ENCODE data around the gene ACTMAP.
"Not testable (repeated sequence)": the region's sequence is repeated elsewhere in the genome, so short reads cannot be mapped to it uniquely, and the experiment has no call there.

ACTMAP gene, protein sequence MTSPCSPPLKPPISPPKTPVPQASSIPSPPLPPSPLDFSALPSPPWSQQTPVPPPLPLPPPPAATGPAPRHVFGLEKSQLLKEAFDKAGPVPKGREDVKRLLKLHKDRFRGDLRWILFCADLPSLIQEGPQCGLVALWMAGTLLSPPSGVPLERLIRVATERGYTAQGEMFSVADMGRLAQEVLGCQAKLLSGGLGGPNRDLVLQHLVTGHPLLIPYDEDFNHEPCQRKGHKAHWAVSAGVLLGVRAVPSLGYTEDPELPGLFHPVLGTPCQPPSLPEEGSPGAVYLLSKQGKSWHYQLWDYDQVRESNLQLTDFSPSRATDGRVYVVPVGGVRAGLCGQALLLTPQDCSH

DNA sequence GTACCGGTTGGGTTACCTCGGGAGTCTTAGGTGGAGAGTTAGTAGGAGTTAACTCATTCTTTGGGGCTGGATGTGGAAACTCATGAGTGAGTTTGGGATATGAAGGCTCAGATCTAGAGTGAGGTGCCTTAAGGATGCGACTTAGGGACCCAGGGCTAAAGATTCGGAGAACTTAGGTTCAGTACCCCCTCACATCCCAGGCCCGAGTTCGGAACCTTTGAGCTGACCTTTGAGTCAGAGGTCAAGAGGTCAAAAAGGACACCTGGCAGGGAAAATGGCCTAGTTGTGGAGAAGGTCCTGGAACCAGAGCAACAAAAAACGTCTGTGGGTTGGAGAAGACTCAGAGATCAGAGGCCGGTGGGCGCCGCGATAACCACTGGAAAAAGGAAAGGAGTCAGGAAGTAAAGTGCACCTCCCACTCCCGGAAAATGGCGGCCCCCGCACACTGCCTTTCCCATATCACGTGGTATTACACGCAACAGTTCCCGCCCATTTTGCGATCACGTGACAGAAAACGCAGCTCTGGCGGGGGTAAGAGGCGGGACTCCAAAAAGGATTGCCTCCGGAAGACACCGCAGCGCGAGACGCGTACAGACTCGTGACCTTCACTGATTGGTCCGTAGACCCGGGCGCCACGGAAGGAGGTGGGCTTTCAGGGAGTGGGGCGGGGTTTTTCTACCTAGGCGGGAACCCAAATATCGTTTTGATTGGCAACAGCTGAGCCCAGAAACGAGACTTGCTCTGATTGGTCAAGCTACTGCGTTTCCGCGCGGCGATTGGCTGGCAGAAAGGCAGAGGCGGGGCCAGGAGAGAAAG lies at the start of gene ACTMAP:
TSS of gene ACTMAP (minus strand) at position 420 of the 816 bp plus-strand sequence. CDS start 674 bp downstream, outside the sequence.
- peak; percentile 100 for DNase-seq

DNA sequence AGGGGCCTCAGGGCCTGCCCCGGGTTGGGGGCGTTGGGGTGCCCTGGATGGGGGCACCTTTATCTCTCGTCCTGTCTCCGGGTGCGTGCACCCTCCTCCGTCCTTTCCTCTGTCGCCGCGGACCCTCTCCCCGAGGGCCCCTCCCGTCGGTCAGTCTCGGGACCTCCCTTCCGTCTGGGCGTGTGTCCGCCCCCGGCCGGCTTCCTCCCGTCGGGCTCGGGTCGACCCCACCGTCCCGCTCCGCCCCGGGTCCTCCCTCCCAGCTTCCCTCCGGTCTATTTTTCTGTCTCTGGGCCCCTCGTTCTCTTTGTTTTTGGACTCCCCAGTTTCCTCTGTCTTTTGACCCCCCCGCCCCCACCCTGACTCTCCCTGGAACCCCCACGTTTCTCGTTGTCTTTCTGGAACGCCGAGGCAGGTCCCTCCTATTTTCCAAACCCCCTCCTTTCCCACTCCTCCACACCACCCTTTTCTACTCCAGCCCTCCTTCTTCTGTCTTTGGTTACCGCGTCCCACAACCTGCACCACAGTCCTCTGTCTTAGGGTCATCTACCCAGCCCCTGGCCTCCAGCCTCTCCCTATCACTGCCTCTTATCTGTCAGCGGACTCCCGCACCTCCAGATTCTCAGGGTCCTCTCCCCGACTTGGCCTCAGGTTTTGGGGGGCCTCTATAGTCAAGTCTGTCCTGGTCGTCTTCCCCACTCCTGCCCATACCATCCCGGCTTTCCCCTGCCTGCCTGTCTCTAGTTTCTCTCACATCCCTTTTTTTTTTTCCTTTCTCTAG lies 49.5 kb upstream of the ACTMAP start:
- DNase-seq, result no peak

DNA sequence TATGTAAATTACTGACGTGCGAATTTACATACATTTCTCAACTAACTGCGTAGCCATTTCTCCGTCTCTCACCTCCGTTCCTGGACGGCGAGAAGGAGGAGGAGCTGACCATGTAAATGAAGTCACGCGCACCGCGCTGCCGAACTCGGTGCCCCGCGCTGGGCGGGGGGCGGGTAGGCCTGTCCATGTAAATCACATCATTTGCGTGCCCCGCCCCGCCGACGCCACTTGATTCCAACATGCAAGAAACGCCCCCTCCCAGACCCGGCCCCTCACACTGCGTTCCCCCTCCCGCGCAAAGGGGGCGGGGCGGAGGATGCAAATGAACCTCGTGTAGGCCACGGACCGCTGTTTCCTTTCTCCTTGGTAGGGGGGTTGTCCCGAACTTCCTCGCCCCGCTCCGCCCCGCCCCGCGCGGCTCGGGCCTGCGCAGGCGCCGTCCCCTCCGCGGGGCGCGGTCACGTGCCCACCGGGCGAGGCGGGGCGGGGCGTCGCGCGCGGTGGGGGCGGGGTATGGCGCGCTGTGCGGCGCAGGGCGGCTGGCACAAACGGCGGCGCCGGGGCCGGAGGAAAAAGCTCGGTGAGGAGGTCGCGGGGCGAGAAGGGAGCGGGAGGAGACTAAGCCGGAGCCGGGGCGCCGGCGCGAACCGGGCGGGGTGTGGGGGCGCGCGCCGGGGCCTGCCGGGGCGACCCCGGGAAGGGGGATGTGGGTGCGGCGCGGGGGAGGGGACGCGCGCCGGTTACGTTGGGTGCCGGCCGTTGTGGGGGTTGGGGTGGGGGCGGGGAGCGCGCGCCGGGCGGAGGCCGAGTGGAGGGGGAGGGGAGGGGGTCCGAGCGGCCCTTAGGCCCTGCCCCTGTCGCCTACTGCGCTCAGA lies 48.6 kb upstream of the ACTMAP start, which contains the start of gene EGLN2:
TSS of gene EGLN2 (plus strand) at position 509 of the 875 bp plus-strand sequence. CDS start 1,382 bp downstream, outside the sequence.
- DNase-seq, result peak; percentile 100

DNA sequence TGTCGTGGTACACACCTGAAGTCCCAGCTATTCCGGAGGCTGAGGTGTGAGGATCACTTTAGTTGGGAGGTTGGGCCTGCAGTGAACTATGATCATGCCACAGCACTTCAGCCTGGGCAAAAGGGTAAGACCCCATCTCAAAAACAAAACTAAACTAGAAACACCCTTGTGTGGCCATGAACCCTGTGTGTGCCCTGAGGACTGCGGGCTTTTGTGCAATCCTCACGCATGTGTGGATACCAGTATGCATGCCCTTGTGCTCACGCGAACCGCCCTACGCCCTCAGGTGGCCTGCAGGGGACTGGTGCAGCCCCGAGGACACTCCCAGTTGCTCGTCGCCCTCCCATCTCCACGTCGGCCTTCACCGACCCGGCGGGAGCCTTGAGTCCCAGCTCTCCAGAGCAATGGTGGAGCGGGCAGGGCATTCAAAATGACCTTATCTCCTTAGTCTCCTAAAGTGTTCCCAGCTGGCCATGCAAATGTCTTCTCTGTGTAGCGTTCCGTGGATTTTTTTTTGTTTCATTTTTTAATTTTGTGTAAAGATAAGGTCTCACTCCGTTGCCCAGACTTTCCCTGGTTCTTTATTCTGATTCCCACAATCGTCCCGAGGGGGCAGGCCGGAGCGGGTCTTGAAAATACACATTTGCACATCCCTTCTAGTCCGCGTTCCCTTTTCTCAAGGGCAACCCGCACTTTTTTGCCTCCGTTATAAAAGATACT lies 47.8 kb upstream of the ACTMAP start:
- peak; percentile 39 for DNase-seq

DNA sequence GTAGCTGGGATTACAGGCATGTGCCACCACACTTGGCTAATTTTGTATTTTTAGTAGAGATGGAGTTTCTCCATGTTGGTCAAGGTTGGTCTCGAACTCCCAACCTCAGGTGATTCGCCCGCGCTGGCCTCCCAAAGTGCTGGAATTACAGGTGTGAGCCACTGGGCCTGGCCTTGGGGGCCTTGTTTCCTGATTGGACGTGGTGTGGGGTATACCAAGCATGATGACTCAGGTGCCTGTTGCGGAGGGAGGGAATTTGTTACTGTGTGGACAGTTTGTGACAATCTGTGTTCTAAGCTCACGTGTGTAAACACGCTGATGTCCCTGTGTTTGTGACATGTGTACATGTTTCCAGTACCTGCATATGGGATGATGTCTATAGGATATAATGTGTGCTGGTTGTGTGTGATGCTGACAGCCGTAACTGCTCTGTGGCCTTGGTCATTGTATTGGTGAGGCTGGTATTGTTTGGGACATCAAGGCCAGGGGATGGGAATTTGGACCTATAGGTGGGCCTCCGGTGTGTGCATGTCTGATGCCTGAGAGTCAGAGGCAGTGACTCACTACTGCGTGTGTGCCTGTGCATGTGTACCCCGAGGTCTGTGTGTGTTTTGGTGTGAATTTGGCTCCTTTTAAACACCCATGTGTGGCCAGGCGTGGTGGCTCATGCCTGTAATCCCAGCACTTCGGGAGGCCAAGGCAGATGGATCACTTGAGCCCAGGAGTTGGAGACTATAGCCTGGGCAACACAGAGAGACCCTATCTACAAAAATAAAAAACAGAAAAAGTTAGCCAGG lies 47.1 kb upstream of the ACTMAP start:
- DNase-seq, result no peak

DNA sequence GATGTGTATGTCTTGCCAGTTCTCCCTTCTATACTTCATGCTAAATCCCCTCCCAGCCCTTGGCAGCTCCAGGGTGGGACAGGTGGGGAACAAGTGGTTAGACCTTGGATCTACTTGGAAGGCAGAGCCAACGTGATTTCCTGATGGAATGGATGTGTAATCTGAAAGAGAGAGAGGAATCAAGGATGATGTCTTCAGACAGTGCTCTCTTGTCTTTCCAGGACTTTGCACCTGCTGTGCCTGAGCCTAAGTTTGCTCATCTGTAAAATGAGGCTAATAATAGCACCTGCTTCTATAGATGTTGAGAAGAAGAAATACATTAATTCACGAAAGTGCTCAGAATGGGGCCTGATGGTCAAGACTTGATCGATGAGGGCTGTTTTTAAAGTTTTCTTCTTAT lies 41.7 kb upstream of the ACTMAP start:
- no peak for DNase-seq

DNA sequence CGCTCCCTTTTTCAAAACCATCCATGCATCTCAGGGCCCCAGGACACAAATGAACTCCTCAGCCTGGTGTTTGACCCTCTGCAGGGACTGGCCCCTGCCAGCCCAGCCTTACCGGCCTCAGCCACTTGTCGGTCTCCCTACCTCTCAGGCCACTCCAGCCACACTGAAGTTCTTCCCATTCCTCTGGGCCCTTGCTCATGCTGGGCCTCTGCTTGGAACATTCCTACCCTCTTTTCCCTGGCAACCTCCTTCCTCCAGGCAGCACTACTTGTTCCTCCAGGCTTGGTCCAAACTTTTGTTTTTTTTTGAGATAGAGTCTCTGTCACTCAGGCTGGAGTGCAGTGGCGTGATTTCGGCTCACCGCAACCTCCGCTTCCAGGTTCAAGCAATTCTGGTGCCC lies 41.1 kb upstream of the ACTMAP start:
- DNase-seq, result no peak

DNA sequence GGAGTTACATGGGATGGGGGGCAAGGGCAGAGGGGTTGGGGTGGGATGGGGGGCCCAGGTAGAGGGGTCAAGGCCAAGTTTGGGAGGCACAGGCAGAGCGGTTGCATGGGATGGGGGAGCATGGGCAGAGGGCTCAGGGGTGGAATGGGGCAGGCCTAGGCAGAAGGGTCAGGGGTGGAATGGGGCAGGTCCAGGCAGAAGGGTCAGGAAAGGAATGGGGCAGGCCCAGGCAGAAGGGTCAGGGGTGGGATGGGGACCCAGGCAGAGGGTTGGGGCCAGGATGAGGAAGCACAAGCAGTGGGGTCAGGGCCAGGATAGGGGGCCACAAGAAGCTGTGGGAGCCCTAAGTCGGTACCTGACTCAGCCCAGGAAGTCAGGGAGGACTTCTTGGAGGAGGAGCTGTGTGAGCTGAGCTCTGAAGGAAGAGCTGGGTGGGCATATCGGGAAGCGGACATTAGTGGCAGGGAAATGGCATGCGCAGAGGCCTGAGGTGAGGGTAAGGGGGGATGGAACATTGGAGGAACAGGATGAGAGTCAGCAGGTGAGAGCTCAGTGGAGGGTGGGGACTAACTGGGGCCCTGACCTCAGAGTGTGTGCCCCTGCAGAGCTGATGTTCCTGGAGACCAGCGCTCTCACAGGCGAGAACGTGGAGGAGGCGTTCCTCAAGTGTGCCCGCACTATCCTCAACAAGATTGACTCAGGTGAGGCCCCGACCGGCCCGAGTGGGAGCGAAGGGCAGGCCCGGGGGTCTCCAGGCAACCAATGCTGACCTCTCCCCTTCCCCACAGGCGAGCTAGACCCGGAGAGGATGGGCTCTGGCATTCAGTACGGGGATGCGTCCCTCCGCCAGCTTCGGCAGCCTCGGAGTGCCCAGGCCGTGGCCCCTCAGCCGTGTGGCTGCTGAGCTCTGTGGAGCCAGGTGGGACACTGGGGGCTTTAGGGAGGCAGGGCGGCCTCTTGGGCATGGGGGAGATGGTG lies 36.1 kb upstream of the ACTMAP start:
- DNase-seq, result no peak

DNA sequence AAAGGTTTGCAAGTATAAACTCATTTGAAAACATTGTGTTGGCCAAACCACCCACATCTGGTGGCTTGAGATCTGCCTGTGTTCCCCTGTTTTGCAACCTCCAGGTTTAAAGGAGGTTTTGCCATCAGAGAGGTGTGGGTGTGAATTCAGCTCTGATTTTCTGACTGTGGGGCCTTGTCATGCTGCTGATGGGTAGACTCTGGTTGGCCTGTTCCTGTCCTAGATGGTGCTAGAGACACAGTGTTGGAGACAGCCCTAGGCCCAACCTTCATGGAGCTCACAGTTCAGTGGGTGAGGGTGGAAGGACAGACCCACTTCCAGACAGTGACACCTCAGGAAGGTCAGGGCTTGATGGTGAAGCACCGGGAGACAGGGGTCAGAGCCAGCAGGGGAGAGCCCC lies 35.2 kb upstream of the ACTMAP start:
- DNase-seq, result no peak

DNA sequence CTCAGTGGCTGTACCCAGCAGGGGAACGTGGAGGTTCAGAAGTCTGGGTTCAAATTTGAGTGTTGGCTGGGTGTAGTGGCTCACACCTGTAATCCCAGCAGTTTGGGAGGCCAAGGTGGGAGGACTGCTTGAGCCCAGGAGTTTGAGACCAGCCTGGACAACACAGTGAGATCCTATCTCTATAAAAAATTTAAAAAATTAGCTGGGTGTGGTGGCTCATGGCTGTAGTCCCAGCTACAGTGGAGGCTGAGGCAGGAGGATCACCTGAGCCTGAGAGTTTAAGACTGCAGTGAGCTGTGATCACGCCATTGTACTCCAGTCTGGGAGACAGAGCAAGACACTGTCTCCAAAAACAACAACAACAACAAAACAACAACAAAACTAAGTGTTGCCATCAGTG lies 33.9 kb upstream of the ACTMAP start:
- not testable (repeated sequence) for DNase-seq

DNA sequence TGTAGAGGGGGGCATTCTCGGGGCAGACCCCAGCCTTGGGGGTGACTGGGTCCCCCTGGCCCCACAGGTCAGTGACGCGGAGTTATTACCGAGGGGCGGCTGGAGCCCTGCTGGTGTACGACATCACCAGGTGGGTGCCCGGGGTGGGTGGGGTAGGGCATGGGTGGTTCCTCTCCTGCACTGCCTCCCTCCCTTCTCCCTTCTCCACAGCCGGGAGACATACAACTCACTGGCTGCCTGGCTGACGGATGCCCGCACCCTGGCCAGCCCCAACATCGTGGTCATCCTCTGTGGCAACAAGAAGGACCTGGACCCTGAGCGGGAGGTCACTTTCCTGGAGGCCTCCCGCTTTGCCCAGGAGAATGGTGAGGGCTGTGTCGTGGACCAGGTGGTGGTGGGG lies 33.4 kb upstream of the ACTMAP start:
- DNase-seq, result no peak

DNA sequence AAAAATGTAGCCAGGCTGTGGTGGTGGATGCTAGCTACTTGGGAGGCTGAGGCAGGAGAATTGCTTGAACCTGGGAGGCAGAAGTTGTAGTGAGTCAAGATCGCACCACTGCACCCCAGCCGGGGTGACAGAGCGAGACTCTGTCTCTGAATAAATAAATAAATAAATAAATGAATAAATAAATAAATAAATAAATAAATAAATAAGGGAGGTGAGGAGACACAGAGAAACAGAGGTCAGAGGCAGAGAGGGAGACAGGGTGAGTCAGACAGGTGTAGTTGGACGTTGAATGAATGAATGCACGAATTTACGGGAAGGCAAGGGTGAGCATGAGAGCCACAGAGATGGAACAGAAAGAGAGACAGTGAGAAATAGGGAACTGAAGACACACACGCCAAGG lies 30.9 kb upstream of the ACTMAP start:
- no peak for DNase-seq

DNA sequence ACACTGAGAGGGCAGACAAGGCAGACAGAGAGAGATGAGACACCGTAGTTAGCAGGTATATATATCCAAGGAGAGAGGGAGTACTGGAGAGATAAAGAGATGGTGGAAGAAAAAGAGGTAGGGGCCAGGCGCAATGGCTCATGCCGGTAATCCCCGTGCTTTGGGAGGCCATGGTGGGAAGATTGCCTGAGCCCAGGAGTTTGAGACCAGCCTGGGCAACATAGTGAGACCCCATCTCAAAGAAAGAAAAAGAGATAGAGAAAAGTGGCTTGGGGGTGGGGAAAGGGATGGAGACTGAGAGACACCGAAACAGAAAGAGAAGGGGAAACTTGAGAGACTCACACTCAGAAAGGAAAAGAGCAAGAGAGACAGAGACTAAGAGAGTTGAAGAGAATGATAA lies 30.3 kb upstream of the ACTMAP start:
- no peak for DNase-seq

DNA sequence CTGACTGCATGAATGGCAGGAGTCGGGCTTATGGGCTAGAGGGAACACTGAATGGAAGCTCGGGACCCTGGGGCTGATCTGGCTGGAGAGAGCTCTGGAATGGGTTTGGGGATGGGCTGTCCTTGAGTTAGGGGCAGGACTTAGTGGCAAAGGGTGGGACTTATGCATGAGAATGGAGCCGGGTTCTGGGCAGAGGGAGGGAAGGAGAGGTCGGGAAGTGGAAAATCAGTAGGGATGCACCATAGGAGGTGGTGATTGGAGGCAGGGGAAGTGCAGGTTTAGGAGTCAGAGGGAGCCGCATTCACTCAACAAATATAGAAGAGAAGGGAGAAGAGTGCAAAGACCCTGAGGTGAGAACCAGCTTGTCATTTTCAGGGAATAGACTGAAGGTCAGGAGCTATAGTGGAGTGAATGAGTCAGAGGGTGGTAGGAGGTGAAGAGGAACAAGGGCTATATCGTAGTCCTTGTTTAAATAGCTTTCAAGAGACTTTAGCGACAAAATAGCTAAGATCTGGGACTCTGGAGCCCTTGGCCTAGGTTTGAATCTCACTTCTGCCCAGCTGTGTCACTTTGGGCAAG lies 28.5 kb upstream of the ACTMAP start:
- no peak for DNase-seq

DNA sequence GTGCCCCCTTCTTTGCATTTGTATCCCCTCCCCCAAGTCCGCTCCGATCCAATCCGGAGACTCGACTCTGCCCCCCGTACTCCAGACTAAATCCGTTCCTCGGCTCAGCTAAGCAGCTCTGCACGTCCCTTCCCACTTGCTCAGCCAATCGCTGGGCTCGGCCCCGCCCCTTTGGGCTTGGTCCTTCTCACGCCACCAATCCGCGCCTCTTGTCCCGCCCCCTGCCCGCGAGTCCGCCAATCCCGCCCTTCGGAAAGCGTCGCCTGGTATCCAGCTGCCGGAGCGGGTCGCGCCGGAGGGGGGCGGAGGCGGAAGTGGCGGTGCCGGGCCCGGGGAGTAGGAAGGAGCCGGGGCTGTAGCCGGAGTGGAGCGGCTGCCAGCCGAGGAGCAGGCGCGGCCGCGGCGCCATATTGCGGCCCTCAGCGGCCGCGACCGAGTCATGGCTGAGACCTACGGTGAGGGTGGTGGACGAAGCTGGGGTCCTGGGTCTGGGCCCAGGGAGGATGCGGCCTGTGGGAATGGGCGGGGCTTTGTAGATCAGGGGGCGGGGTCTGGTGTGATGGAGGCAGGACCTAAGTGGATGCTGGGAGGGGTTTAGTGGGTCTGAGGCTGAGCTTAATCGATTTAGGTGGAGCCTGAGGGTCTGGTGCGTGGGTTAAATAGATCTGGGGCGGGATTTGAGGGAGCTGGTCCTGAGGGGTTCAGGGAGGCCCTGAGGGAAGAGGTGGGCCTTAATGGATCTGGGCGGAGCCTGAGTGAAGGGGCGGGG lies 27.8 kb upstream of the ACTMAP start, which contains the start of gene RAB4B:
TSS of gene RAB4B (plus strand) at position 311 of the 769 bp plus-strand sequence. CDS start at position 440, 129 bp downstream.
- peak; percentile 100 for DNase-seq

DNA sequence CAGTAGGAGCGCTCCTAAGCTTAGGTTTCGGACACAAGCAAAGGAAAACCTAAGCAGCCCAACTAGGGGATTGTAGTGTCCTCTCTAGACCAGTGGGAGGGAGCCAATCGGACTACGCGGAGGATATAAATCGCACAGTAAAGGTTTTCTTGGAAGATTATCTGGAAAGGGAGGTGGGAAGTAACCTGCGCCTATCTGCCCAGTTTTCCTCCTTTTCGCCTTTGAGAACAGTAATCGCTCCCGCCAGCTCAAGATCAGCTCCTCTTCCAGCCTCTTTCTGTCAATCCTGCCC lies 27.3 kb upstream of the ACTMAP start:
- DNase-seq, result no peak

DNA sequence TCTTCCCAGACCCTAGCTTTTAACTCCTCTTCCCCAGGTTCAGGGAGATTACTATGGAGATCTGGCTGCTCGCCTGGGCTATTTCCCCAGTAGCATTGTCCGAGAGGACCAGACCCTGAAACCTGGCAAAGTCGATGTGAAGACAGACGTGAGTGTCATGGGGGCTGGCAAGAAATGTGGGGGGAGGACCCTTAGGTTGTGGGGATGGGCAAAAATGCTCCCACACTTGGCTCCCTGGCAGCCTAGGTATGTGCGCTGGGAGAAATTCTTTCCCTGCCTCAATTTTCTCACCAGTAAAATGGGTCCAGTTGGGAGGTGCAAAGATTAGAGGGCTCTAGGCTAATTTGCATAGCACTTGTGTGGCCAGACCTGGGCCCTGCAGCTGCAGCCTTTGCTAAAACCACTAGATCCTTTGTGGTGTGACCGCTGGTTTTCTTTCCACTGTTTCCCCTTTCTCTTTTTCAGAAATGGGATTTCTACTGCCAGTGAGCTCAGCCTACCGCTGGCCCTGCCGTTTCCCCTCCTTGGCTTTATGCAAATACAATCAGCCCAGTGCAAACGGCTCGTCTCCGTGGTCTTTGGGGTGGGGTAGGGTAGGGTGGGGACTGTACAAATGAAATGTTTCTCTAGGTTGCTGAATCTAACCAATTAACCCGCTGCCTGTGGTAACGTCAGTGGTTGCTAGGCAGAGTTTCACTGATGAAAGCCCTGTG lies 26.8 kb upstream of the ACTMAP start:
- peak; percentile 92 for DNase-seq

DNA sequence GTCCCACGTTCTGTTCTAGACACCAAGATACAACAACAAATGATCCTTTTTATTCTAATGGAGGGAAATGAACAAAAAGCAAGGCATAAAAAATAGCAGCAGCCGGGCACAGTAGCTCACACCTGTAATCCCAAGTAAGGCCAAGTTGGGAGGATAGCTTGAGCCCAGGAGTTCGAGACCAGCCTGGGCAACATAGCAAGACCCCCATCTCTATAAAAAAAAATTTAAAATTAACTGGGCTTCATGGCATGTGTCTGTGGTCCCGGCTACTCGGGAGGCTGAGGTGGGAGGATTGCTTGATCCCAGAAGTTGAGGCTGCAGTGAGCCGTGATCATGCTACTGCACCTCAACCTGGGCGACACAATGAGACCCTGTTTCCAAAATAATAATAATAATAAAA lies 26.1 kb upstream of the ACTMAP start:
- DNase-seq, result no peak

All from fibroblast of upper back skin (primary cell).